ENCODE results near the gene KIF26A. TPM values are rescaled to one million over a fixed set of nuclear protein-coding genes. Genes with fewer than 3 reads are reported as not detected.

KIF26A gene
- total RNA-seq, 1 donor from 2014 or later: 1.4 TPM

- Histone ChIP-seq H3K4me3 (ENCODE audit: insufficient read depth, low read depth, low read length) (no peak overlapping the region), H3K4me2 (ENCODE audit: low read length) (no peak overlapping the region), H2AFZ (ENCODE audit: low read depth, low read length) (no peak overlapping the region), H3K27me3 (ENCODE audit: insufficient read depth, low read length) (peaks cover 5% of the 10 kb centered on the region), H4K20me1 (ENCODE audit: insufficient read depth, low read length) (no peaks in the 10 kb centered on the region), H3K27ac (ENCODE audit: low read depth, low read length) (no peak overlapping the region), H3K36me3 (ENCODE audit: insufficient read depth, low read length) (no peaks in the 10 kb centered on the region), H3K4me1 (ENCODE audit: insufficient read depth, low read length) (no peaks in the 10 kb centered on the region), H3K9ac (ENCODE audit: low read length) (no peak overlapping the region), H3K9me3 (ENCODE audit: insufficient read depth, low read depth, low read length) (no peaks in the 10 kb centered on the region), H3K79me2 (ENCODE audit: insufficient read depth, low read length) (no peaks in the 10 kb centered on the region)
- FAIRE-seq: no peak
- Mint-ChIP-seq H3K36me3 (ENCODE audit: low read depth, unreplicated experiment) (no peaks in the 10 kb centered on the region), H3K4me3 (ENCODE audit: unreplicated experiment) (no peak overlapping the region), H3K4me1 (ENCODE audit: low read depth, unreplicated experiment) (no peaks in the 10 kb centered on the region), H3K9me3 (ENCODE audit: unreplicated experiment) (no peaks in the 10 kb centered on the region), H3K27me3 (ENCODE audit: low read depth, unreplicated experiment) (peaks cover 48% of the 10 kb centered on the region), H3K27ac (ENCODE audit: unreplicated experiment) (no peak overlapping the region)
- TF ChIP-seq EZH2 (IDR thresholded peaks at IDR 0.05; ENCODE audit: insufficient read depth, low read length): no peak
- TF ChIP-seq, protein P1, sequence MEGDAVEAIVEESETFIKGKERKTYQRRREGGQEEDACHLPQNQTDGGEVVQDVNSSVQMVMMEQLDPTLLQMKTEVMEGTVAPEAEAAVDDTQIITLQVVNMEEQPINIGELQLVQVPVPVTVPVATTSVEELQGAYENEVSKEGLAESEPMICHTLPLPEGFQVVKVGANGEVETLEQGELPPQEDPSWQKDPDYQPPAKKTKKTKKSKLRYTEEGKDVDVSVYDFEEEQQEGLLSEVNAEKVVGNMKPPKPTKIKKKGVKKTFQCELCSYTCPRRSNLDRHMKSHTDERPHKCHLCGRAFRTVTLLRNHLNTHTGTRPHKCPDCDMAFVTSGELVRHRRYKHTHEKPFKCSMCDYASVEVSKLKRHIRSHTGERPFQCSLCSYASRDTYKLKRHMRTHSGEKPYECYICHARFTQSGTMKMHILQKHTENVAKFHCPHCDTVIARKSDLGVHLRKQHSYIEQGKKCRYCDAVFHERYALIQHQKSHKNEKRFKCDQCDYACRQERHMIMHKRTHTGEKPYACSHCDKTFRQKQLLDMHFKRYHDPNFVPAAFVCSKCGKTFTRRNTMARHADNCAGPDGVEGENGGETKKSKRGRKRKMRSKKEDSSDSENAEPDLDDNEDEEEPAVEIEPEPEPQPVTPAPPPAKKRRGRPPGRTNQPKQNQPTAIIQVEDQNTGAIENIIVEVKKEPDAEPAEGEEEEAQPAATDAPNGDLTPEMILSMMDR (IDR thresholded peaks at IDR 0.05; ENCODE audit: insufficient read depth, low read depth, low read length): no peak
- DNase-seq (ENCODE audit: low read depth): no peak
These were observed 23.8 kb upstream of the KIF26A start for GRCh38 chr14:104114421-104115130.

- Mint-ChIP-seq H3K27me3 (ENCODE audit: low read depth, unreplicated experiment) (peaks cover 53% of the 10 kb centered on the region), H3K36me3 (ENCODE audit: low read depth, unreplicated experiment) (no peaks in the 10 kb centered on the region), H3K4me3 (ENCODE audit: unreplicated experiment) (no peak overlapping the region), H3K27ac (ENCODE audit: unreplicated experiment) (no peak overlapping the region), H3K9me3 (ENCODE audit: unreplicated experiment) (no peaks in the 10 kb centered on the region), H3K4me1 (ENCODE audit: low read depth, unreplicated experiment) (no peaks in the 10 kb centered on the region)
- Histone ChIP-seq H3K4me2 (ENCODE audit: low read length) (no peak overlapping the region), H3K79me2 (ENCODE audit: insufficient read depth, low read length) (no peaks in the 10 kb centered on the region), H3K4me3 (ENCODE audit: insufficient read depth, low read depth, low read length) (no peak overlapping the region), H4K20me1 (ENCODE audit: insufficient read depth, low read length) (no peaks in the 10 kb centered on the region), H3K4me1 (ENCODE audit: insufficient read depth, low read length) (no peaks in the 10 kb centered on the region), H2AFZ (ENCODE audit: low read depth, low read length) (no peak overlapping the region), H3K9ac (ENCODE audit: low read length) (no peak overlapping the region), H3K36me3 (ENCODE audit: insufficient read depth, low read length) (no peaks in the 10 kb centered on the region), H3K9me3 (ENCODE audit: insufficient read depth, low read depth, low read length) (no peaks in the 10 kb centered on the region), H3K27ac (ENCODE audit: low read depth, low read length) (no peak overlapping the region), H3K27me3 (ENCODE audit: insufficient read depth, low read length) (peaks cover 9% of the 10 kb centered on the region)
- TF ChIP-seq, protein P1 (IDR thresholded peaks at IDR 0.05; ENCODE audit: insufficient read depth, low read depth, low read length): no peak
- no peak for TF ChIP-seq EZH2 (IDR thresholded peaks at IDR 0.05; ENCODE audit: insufficient read depth, low read length)
- DNase-seq (ENCODE audit: low read depth): no peak
- FAIRE-seq: no peak
These were observed 23.2 kb upstream of the KIF26A start for GRCh38 chr14:104115131-104115600.

GRCh38 chr14:104115691-104116287 is 22.6 kb upstream of the KIF26A start:
- H3K4me2 ChIP-seq (ENCODE audit: low read length): no peak overlapping the region
- H4K20me1 ChIP-seq (ENCODE audit: insufficient read depth, low read length): no peaks in the 10 kb centered on the region
- H3K4me3 ChIP-seq (ENCODE audit: insufficient read depth, low read depth, low read length): no peak overlapping the region
- no peaks in the 10 kb centered on the region for H3K4me1 ChIP-seq (ENCODE audit: insufficient read depth, low read length)
- FAIRE-seq: no peak
- H3K79me2 ChIP-seq (ENCODE audit: insufficient read depth, low read length): no peaks in the 10 kb centered on the region
- H3K27me3 ChIP-seq (ENCODE audit: insufficient read depth, low read length): peaks cover 11% of the 10 kb centered on the region
- no peak overlapping the region for H3K27ac ChIP-seq (ENCODE audit: low read depth, low read length)
- no peaks in the 10 kb centered on the region for H3K9me3 ChIP-seq (ENCODE audit: insufficient read depth, low read depth, low read length)
- H3K36me3 ChIP-seq (ENCODE audit: insufficient read depth, low read length): no peaks in the 10 kb centered on the region
- H3K36me3 Mint-ChIP-seq (ENCODE audit: low read depth, unreplicated experiment): no peaks in the 10 kb centered on the region
- peaks cover 58% of the 10 kb centered on the region for H3K27me3 Mint-ChIP-seq (ENCODE audit: low read depth, unreplicated experiment)
- TF ChIP-seq EZH2 (IDR thresholded peaks at IDR 0.05; ENCODE audit: insufficient read depth, low read length): no peak
- TF ChIP-seq, protein P1 (IDR thresholded peaks at IDR 0.05; ENCODE audit: insufficient read depth, low read depth, low read length): no peak
- H3K4me1 Mint-ChIP-seq (ENCODE audit: low read depth, unreplicated experiment): no peaks in the 10 kb centered on the region
- H2AFZ ChIP-seq (ENCODE audit: low read depth, low read length): no peak overlapping the region
- H3K9ac ChIP-seq (ENCODE audit: low read length): no peak overlapping the region
- no peak for DNase-seq (ENCODE audit: low read depth)
- no peaks in the 10 kb centered on the region for H3K9me3 Mint-ChIP-seq (ENCODE audit: unreplicated experiment)
- H3K27ac Mint-ChIP-seq (ENCODE audit: unreplicated experiment): no peak overlapping the region
- no peak overlapping the region for H3K4me3 Mint-ChIP-seq (ENCODE audit: unreplicated experiment)

Data from astrocyte (in vitro differentiated cells and primary cell).